WTC11 (cell line): Measurements from ENCODE around the gene ADAM22. TPM values are rescaled to one million over a fixed set of nuclear protein-coding genes. Genes with fewer than 3 reads are reported as not detected.

Experiments
- ATAC-seq: fragments of 200-7000 bp; cut with Tn5 transposase; 2 replicates; pipeline ENCODE4 v1.10.0; 2021; ENCODE audit warnings: mild to moderate bottlenecking, moderate library complexity
- CTCF ChIA-PET: fragments of 300-600 bp; sonication (Branson Sonifier 250); formaldehyde crosslinking; loops from one replicate; lab custom pipeline; 2021; ENCODE audit warnings: antibody characterized with exemption; lab: Charles Lee
- POLR2A ChIA-PET: fragments of 350-600 bp; sonication (Branson Sonifier 250); formaldehyde crosslinking; loops from one replicate; lab custom pipeline; 2021; ENCODE audit warnings: antibody characterized with exemption; lab: Charles Lee
- DNase-seq: peaks from one replicate; pipeline ENCODE4 v3.0.0; 2021; ENCODE audit warnings: low spot score
- H3K27ac Mint-ChIP-seq: 2 replicates; pipeline ENCODE4 v1.8.0; 2021; ENCODE audit warnings: mixed read lengths
- H3K27me3 Mint-ChIP-seq: 2 replicates; pipeline ENCODE4 v1.8.0; 2021; ENCODE audit warnings: low read depth, mild to moderate bottlenecking, moderate library complexity, mixed read lengths
- H3K36me3 Mint-ChIP-seq: 2 replicates; pipeline ENCODE4 v1.8.0; 2021; ENCODE audit warnings: mixed read lengths
- H3K4me1 Mint-ChIP-seq: 2 replicates; pipeline ENCODE4 v1.8.0; 2022; ENCODE audit warnings: mixed read lengths
- H3K4me3 Mint-ChIP-seq: 2 replicates; pipeline ENCODE4 v1.8.0; 2021; ENCODE audit warnings: mild to moderate bottlenecking, moderate library complexity, mixed read lengths
- H3K9me3 Mint-ChIP-seq: 2 replicates; pipeline ENCODE4 v1.8.0; 2021; ENCODE audit warnings: mixed read lengths
- FOXK1 ChIP-seq: sonication (generic); formaldehyde crosslinking; IDR thresholded peaks from 2 replicates; pipeline ENCODE4 v1.8.0; 2022; ENCODE audit warnings: mild to moderate bottlenecking, moderate library complexity, missing genetic modification reagents
- FOXP1 ChIP-seq: sonication (generic); formaldehyde crosslinking; IDR thresholded peaks from 2 replicates; pipeline ENCODE4 v1.8.0; 2022; ENCODE audit warnings: missing genetic modification reagents, mild to moderate bottlenecking, moderate library complexity, borderline replicate concordance
- GTF2I ChIP-seq: fragments of 250-450 bp; sonication (Bioruptor Pico); conservative IDR thresholded peaks from 2 replicates; pipeline ENCODE4 v1.4.0; 2021; ENCODE audit warnings: mild to moderate bottlenecking
- IRF1 ChIP-seq: sonication (generic); formaldehyde crosslinking; IDR thresholded peaks from 2 replicates; pipeline ENCODE4 v1.8.0; 2023; ENCODE audit warnings: missing genetic modification reagents
- JAZF1 ChIP-seq: fragments of 250-450 bp; sonication (Bioruptor Pico); IDR thresholded peaks from 2 replicates; pipeline ENCODE4 v1.9.0; 2021; ENCODE audit warnings: moderate library complexity, mild to moderate bottlenecking, inconsistent platforms
- KAT7 ChIP-seq: sonication (generic); formaldehyde crosslinking; IDR thresholded peaks from 2 replicates; pipeline ENCODE4 v1.8.1; 2023; ENCODE audit warnings: missing genetic modification reagents, mild to moderate bottlenecking, borderline replicate concordance
- MXD4 ChIP-seq: fragments of 250-450 bp; sonication (Bioruptor Pico); IDR thresholded peaks from 2 replicates; pipeline ENCODE4 v1.8.0; 2021; ENCODE audit warnings: mild to moderate bottlenecking, moderate library complexity, borderline replicate concordance
- NFATC4 ChIP-seq: fragments of 250-450 bp; sonication (Bioruptor Pico); IDR thresholded peaks from 2 replicates; pipeline ENCODE4 v1.9.0; 2021; ENCODE audit warnings: mild to moderate bottlenecking
- NR2C2 ChIP-seq: sonication (generic); formaldehyde crosslinking; IDR thresholded peaks from 2 replicates; pipeline ENCODE4 v1.8.0; 2022; ENCODE audit warnings: mild to moderate bottlenecking, missing genetic modification reagents
- NR3C1 ChIP-seq: sonication (generic); formaldehyde crosslinking; conservative IDR thresholded peaks from 2 replicates; pipeline ENCODE4 v1.8.1; 2023; ENCODE audit warnings: low read depth, mild to moderate bottlenecking, missing genetic modification reagents
- SOX15 ChIP-seq: fragments of 250-450 bp; sonication (Bioruptor Pico); IDR thresholded peaks from 2 replicates; pipeline ENCODE4 v1.9.0; 2021; ENCODE audit warnings: mild to moderate bottlenecking
- TCF7 ChIP-seq: sonication (generic); formaldehyde crosslinking; IDR thresholded peaks from 2 replicates; pipeline ENCODE4 v1.8.0; 2022; ENCODE audit warnings: mild to moderate bottlenecking, low read depth, missing genetic modification reagents, moderate library complexity
- USF1 ChIP-seq: sonication (generic); formaldehyde crosslinking; IDR thresholded peaks from 2 replicates; pipeline ENCODE4 v1.8.0; 2022; ENCODE audit warnings: mild to moderate bottlenecking, missing genetic modification reagents
- ZMAT4 ChIP-seq: fragments of 250-450 bp; sonication (Bioruptor Pico); IDR thresholded peaks from 2 replicates; pipeline ENCODE4 v1.9.0; 2021; ENCODE audit warnings: mild to moderate bottlenecking
- ZNF281 ChIP-seq: sonication (generic); formaldehyde crosslinking; IDR thresholded peaks from 2 replicates; pipeline ENCODE4 v1.8.0; 2023; ENCODE audit warnings: mild to moderate bottlenecking, missing genetic modification reagents
- ZNF425 ChIP-seq: fragments of 250-450 bp; sonication (Bioruptor Pico); conservative IDR thresholded peaks from 2 replicates; pipeline ENCODE4 v1.9.0; 2021; ENCODE audit warnings: mild to moderate bottlenecking
- total RNA-seq: library from RNA; stranded (reverse); gene quantifications from 3 replicates; pipeline ENCODE4 v1.2.3, GENCODE V29; 2021
- TF ChIP-seq, protein P1 (sequence below): sonication (generic); formaldehyde crosslinking; IDR thresholded peaks from 2 replicates; pipeline ENCODE4 v1.8.0; 2022; ENCODE audit warnings: mild to moderate bottlenecking, missing genetic modification reagents
- TF ChIP-seq, protein P2 (sequence below): fragments of 250-450 bp; sonication (Bioruptor Pico); IDR thresholded peaks from 2 replicates; pipeline ENCODE4 v2.1.2; 2022; ENCODE audit warnings: mild to moderate bottlenecking, moderate library complexity
- TF ChIP-seq, protein P3 (sequence below): fragments of 250-450 bp; sonication (Bioruptor Pico); IDR thresholded peaks from 2 replicates; pipeline ENCODE4 v1.9.0; 2021; ENCODE audit warnings: mild to moderate bottlenecking

Gene ADAM22
- total RNA-seq, 1 experiment from 2014 or later, result 12.4 TPM

- Mint-ChIP-seq H3K27me3 (no peaks in the 10 kb centered on the region), H3K4me3 (no peak overlapping the region), H3K27ac (no peak overlapping the region), H3K9me3 (no peaks in the 10 kb centered on the region), H3K4me1 (peaks cover 2% of the 10 kb centered on the region; the same call in 1 of the 2 replicates), H3K36me3 (peaks cover 4% of the 10 kb centered on the region; the same call in 1 of the 2 replicates)
- ChIA-PET POLR2A (no interaction called here), CTCF (no interaction called here)
- no peak for DNase-seq
- no peak for ATAC-seq
- TF ChIP-seq IRF1 (CRISPR knock-in tag), result no peak
- no peak for TF ChIP-seq SOX15 (CRISPR knock-in tag)
- no peak for TF ChIP-seq ZNF281 (CRISPR knock-in tag)
- TF ChIP-seq NR2C2 (CRISPR knock-in tag), result no peak
- no peak for TF ChIP-seq NR3C1 (CRISPR knock-in tag)
- no peak for TF ChIP-seq FOXK1
- no peak for TF ChIP-seq ZMAT4
- TF ChIP-seq GTF2I, result no peak
- TF ChIP-seq, protein P1, sequence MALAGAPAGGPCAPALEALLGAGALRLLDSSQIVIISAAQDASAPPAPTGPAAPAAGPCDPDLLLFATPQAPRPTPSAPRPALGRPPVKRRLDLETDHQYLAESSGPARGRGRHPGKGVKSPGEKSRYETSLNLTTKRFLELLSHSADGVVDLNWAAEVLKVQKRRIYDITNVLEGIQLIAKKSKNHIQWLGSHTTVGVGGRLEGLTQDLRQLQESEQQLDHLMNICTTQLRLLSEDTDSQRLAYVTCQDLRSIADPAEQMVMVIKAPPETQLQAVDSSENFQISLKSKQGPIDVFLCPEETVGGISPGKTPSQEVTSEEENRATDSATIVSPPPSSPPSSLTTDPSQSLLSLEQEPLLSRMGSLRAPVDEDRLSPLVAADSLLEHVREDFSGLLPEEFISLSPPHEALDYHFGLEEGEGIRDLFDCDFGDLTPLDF (CRISPR knock-in tag), result no peak
- no peak for TF ChIP-seq JAZF1 (CRISPR knock-in tag)
These were observed 32.2 kb downstream of the ADAM22 start for GRCh38 chr7:87966271-87966670.

DNA sequence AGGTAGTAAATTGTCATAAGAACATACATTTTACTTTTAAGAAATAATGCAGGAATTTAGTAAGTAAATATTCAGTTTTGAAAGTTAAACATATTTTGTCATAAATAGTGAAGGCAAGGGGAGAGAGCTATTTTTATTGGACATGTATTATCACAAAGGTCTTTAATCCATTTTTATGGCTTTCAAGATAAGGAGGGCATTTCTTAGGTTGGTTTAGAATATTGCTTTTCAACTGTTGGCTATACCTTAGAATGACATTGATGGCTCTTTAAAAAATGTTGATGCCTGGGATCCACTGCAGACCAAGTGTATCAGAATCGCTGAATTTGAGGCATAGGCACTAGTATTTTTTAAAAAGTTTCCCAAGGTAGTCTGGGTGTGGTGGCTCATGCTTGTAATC, 34.0 kb downstream of the ADAM22 start:
- Mint-ChIP-seq H3K27ac (no peak overlapping the region), H3K27me3 (no peaks in the 10 kb centered on the region), H3K4me3 (no peak overlapping the region), H3K36me3 (peaks cover 11% of the 10 kb centered on the region), H3K9me3 (peaks cover 7% of the 10 kb centered on the region; the same call in 1 of the 2 replicates), H3K4me1 (no peaks in the 10 kb centered on the region)
- DNase-seq (no peak), ATAC-seq (no peak)
- POLR2A ChIA-PET, result interaction anchor here (0.6 kb wide), 2 partner anchors 88 to 202 kb away, joined by 3 read pairs; no protein-coding TSS in a partner anchor
- CTCF ChIA-PET, result no interaction called here
- no peak for TF ChIP-seq ZNF425 (CRISPR knock-in tag)
- no peak for TF ChIP-seq MXD4 (CRISPR knock-in tag)
- no peak for TF ChIP-seq FOXP1 (CRISPR knock-in tag)
- no peak for TF ChIP-seq USF1 (CRISPR knock-in tag)
- TF ChIP-seq NFATC4, result no peak
- TF ChIP-seq KAT7 (CRISPR knock-in tag), result no peak
- TF ChIP-seq, protein P2, sequence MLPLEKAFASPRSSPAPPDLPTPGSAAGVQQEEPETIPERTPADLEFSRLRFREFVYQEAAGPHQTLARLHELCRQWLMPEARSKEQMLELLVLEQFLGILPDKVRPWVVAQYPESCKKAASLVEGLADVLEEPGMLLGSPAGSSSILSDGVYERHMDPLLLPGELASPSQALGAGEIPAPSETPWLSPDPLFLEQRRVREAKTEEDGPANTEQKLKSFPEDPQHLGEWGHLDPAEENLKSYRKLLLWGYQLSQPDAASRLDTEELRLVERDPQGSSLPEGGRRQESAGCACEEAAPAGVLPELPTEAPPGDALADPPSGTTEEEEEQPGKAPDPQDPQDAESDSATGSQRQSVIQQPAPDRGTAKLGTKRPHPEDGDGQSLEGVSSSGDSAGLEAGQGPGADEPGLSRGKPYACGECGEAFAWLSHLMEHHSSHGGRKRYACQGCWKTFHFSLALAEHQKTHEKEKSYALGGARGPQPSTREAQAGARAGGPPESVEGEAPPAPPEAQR (CRISPR knock-in tag), result no peak
- TF ChIP-seq SOX15 (CRISPR knock-in tag), result no peak
- TF ChIP-seq TCF7 (CRISPR knock-in tag), result no peak
- TF ChIP-seq, protein P3, sequence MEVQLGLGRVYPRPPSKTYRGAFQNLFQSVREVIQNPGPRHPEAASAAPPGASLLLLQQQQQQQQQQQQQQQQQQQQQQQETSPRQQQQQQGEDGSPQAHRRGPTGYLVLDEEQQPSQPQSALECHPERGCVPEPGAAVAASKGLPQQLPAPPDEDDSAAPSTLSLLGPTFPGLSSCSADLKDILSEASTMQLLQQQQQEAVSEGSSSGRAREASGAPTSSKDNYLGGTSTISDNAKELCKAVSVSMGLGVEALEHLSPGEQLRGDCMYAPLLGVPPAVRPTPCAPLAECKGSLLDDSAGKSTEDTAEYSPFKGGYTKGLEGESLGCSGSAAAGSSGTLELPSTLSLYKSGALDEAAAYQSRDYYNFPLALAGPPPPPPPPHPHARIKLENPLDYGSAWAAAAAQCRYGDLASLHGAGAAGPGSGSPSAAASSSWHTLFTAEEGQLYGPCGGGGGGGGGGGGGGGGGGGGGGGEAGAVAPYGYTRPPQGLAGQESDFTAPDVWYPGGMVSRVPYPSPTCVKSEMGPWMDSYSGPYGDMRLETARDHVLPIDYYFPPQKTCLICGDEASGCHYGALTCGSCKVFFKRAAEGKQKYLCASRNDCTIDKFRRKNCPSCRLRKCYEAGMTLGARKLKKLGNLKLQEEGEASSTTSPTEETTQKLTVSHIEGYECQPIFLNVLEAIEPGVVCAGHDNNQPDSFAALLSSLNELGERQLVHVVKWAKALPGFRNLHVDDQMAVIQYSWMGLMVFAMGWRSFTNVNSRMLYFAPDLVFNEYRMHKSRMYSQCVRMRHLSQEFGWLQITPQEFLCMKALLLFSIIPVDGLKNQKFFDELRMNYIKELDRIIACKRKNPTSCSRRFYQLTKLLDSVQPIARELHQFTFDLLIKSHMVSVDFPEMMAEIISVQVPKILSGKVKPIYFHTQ (CRISPR knock-in tag), result no peak
